Spleen (tissue), 11 donors: ENCODE measurements around the gene DPYSL3. TPM values are rescaled to one million over a fixed set of nuclear protein-coding genes. Genes with fewer than 3 reads are reported as not detected.

Source experiments
- DNase-seq: peaks from one replicate; pipeline ENCODE4 v3.0.0-alpha.2; 2020
- H3K27ac ChIP-seq, 8 donors: fragments of 200-600 bp; sonication (generic) in 7 of 8; 1 replicate in 4 of 8; 2 replicates in 4 of 8; pipeline versions ENCODE4 v1.5.0 to v1.8.0; 2016 to 2021; ENCODE audit warnings: inconsistent platforms in 4 of 8, mild to moderate bottlenecking in 4 of 8, moderate library complexity in 1 of 8
- H3K27me3 ChIP-seq, 7 donors: fragments of 200-600 bp; sonication (generic) in 6 of 7; replicated peaks in 1 of 7; 1 replicate in 4 of 7; 2 replicates in 3 of 7; pipeline versions ENCODE4 v1.5.0 to v1.8.0; 2016 to 2021; ENCODE audit warnings: inconsistent platforms in 3 of 7, mild to moderate bottlenecking in 1 of 7
- H3K36me3 ChIP-seq, 6 donors: fragments of 200-600 bp; sonication (generic) in 5 of 6; 1 replicate in 4 of 6; 2 replicates in 2 of 6; pipeline versions ENCODE4 v1.5.0 to v1.8.0; 2016 to 2021; ENCODE audit warnings: inconsistent platforms in 2 of 6
- H3K4me1 ChIP-seq, 6 donors: fragments of 200-600 bp; sonication (generic) in 5 of 6; 1 replicate in 3 of 6; 2 replicates in 3 of 6; pipeline versions ENCODE4 v1.5.0 to v1.8.0; 2016 to 2021; ENCODE audit warnings: inconsistent platforms in 3 of 6
- H3K4me3 ChIP-seq, 8 donors: fragments of 200-600 bp; sonication (generic) in 7 of 8; 1 replicate in 4 of 8; 2 replicates in 4 of 8; pipeline versions ENCODE4 v1.5.0 to v1.8.0; 2016 to 2021; ENCODE audit warnings: inconsistent platforms in 4 of 8, mild to moderate bottlenecking in 4 of 8, moderate library complexity in 2 of 8
- H3K9me3 ChIP-seq, 8 donors: fragments of 200-600 bp; sonication (generic) in 7 of 8; 1 replicate in 4 of 8; 2 replicates in 4 of 8; pipeline versions ENCODE4 v1.5.0 to v1.8.0; 2016 to 2021; ENCODE audit warnings: inconsistent platforms in 4 of 8
- POLR2A ChIP-seq, 3 donors: fragments of 450-650 bp; IDR thresholded peaks; one replicate each; pipeline ENCODE4 v1.5.1; 2017; ENCODE audit warnings: antibody characterized with exemption in 3 of 3, mild to moderate bottlenecking in 1 of 3
- POLR2AphosphoS5 ChIP-seq, 3 donors: sonication (generic); formaldehyde crosslinking; IDR thresholded peaks; one replicate each; pipeline ENCODE4 v1.5.1; 2017; ENCODE audit warnings: antibody characterized with exemption in 3 of 3
- WGBS, 5 donors: extraction: QIAGEN DNeasy Blood & Tissue Kit in 3 of 5; methylation state at CpG; one replicate each; pipeline versions ENCODE4 v1.1.5 to v1.1.7; 2013 to 2018; 5-methylcytosine and 5-hydroxymethylcytosine counted together
- intact Hi-C: fragments of 100-400 bp; cut with DNase I; formaldehyde crosslinking; loops from one replicate; pipeline ENCODE4 v1.15.0; 2023; ENCODE audit warnings: low total_unique reads
- polyA plus RNA-seq, 3 donors: library from polyadenylated mRNA; stranded (reverse); fragments of 200-250 nt; gene quantifications; one replicate each; pipeline ENCODE4 v1.2.1, GENCODE V29; 2013
- total RNA-seq, 7 donors: library from RNA; depleted of rRNA in 3 of 7; stranded (reverse); fragments of >200 nt in 3 of 7; fragmentation: NEBNext Ultra II Directional in 4 of 7; extraction: Animal tissue kit (Norgen Biotek cat#: 25700) in 4 of 7; gene quantifications; one replicate each; pipeline versions ENCODE4 v1.1.0 to v1.2.1, GENCODE V29; 2016 to 2021
- TF ChIP-seq, protein P1 (sequence below), 11 experiments: fragments of 200-600 bp in 7 of 11; fragments of 450-650 bp in 4 of 11; sonication (generic) in 4 of 11; IDR thresholded peaks in 8 of 11; conservative IDR thresholded peaks in 3 of 11; 1 replicate in 7 of 11; 2 replicates in 4 of 11; pipeline versions ENCODE4 v1.4.0 to v1.8.0; 2016 to 2021; ENCODE audit warnings: antibody characterized with exemption in 11 of 11, inconsistent platforms in 4 of 11, mild to moderate bottlenecking in 1 of 11
- donor health status: healthy with polysubstance abuse.
- donor health status: DM: no; HTN: no; CAD: no; lungs with moderate emphysema.
- donor health status: DM: no; HTN: no; CAD: no.
- donor health status: Bipolar disorder and iron deficiency.
- donor health status: healthy.
- donor health status: DM: no; HTN: no; CAD: no.
- donor health status: DM: yes; HTN: yes; CAD: no.

The DPYSL3 gene
- total and polyA plus RNA-seq, 10 donors = 10.0 to 58.2 (median 40.4) TPM

DNA sequence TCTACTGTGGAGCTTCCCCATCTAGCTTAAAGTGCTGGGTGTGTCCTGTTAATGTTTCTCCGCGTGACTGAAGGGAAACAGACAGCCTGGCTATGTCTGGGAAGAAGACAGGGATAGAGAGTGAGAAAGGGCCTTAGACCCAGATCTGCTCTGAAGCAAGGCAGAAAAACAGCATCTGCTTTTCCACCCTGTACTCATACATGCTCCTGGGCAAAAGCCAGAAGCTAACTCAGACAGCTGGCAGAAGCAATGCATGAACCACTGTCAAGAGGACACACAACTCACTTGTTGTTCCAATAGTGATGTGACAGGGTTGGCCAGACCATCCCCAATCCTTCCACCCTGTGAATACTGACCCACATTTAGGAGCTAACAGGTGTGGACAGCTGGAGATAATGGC lies 63.3 kb downstream of the DPYSL3 start:
- 58 to 92% (median 72%) methylated on average over 2 of the region's 2 CpGs for WGBS, 5 donors
- no peak overlapping the region for H3K27ac ChIP-seq
- H3K27me3 ChIP-seq = peaks cover 0 to 6% (median 0%) of the 10 kb centered on the region in 7 donors
- no peak for DNase-seq
- no peaks in the 10 kb centered on the region for H3K4me1 ChIP-seq
- H3K9me3 ChIP-seq = no peaks in the 10 kb centered on the region
- TF ChIP-seq POLR2A (IDR thresholded peaks at IDR 0.05) = no peak
- TF ChIP-seq POLR2AphosphoS5 (IDR thresholded peaks at IDR 0.05) = no peak
- TF ChIP-seq, protein P1, sequence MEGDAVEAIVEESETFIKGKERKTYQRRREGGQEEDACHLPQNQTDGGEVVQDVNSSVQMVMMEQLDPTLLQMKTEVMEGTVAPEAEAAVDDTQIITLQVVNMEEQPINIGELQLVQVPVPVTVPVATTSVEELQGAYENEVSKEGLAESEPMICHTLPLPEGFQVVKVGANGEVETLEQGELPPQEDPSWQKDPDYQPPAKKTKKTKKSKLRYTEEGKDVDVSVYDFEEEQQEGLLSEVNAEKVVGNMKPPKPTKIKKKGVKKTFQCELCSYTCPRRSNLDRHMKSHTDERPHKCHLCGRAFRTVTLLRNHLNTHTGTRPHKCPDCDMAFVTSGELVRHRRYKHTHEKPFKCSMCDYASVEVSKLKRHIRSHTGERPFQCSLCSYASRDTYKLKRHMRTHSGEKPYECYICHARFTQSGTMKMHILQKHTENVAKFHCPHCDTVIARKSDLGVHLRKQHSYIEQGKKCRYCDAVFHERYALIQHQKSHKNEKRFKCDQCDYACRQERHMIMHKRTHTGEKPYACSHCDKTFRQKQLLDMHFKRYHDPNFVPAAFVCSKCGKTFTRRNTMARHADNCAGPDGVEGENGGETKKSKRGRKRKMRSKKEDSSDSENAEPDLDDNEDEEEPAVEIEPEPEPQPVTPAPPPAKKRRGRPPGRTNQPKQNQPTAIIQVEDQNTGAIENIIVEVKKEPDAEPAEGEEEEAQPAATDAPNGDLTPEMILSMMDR (IDR thresholded peaks at IDR 0.05 in 8 of 11, conservative IDR thresholded peaks at IDR 0.05 in 3 of 11) = no peak
- intact Hi-C loops = no loop called here
- H3K4me3 ChIP-seq = no peak overlapping the region
- no peaks in the 10 kb centered on the region for H3K36me3 ChIP-seq

DNA sequence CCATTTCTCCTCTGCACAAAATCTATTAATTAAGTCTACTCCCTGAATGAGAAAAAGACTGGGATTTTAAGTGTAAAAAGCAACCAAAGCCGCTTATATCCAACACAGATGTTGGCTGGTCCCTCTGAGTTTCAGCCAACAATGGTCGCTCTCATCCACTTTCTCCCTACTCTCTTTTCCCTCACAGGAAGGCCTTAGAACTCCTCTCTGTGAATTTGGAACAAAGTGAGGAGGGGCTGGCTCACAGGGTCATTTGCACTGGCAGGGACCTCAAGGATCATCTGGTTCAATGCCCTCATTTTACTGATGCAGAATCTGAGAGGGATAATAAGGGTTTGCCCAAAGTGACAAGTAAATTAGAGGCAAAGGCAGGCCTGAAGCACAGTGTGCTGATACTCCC lies 64.0 kb downstream of the DPYSL3 start:
- intact Hi-C loops = no loop called here
- no peaks in the 10 kb centered on the region for H3K4me1 ChIP-seq

GRCh38 chr5:147445090-147445489 lies 64.8 kb downstream of the DPYSL3 start:
- Histone ChIP-seq H3K4me3 (no peak overlapping the region), H3K36me3 (no peaks in the 10 kb centered on the region), H3K4me1 (no peaks in the 10 kb centered on the region), H3K27me3 (no peaks in the 10 kb centered on the region), H3K9me3 (no peaks in the 10 kb centered on the region), H3K27ac (no peak overlapping the region)
- DNase-seq = no peak
- TF ChIP-seq POLR2A (IDR thresholded peaks at IDR 0.05) (no peak), POLR2AphosphoS5 (IDR thresholded peaks at IDR 0.05) (no peak)
- TF ChIP-seq, protein P1 (IDR thresholded peaks at IDR 0.05 in 8 of 11, conservative IDR thresholded peaks at IDR 0.05 in 3 of 11) = no peak
- intact Hi-C loops = no loop called here

More for the DNA sequence above, 64.0 kb downstream of the DPYSL3 start:
- H3K36me3 ChIP-seq = no peaks in the 10 kb centered on the region
- WGBS, 5 donors = 88 to 94% (median 93%) methylated on average over 2 of the region's 2 CpGs
- no peak for TF ChIP-seq POLR2A (IDR thresholded peaks at IDR 0.05)
- no peak for TF ChIP-seq POLR2AphosphoS5 (IDR thresholded peaks at IDR 0.05)
- TF ChIP-seq, protein P1 (IDR thresholded peaks at IDR 0.05 in 8 of 11, conservative IDR thresholded peaks at IDR 0.05 in 3 of 11) = no peak
- H3K9me3 ChIP-seq = no peaks in the 10 kb centered on the region
- no peaks in the 10 kb centered on the region for H3K27me3 ChIP-seq
- DNase-seq = no peak
- H3K4me3 ChIP-seq = no peak overlapping the region
- H3K27ac ChIP-seq = no peak overlapping the region

DNA sequence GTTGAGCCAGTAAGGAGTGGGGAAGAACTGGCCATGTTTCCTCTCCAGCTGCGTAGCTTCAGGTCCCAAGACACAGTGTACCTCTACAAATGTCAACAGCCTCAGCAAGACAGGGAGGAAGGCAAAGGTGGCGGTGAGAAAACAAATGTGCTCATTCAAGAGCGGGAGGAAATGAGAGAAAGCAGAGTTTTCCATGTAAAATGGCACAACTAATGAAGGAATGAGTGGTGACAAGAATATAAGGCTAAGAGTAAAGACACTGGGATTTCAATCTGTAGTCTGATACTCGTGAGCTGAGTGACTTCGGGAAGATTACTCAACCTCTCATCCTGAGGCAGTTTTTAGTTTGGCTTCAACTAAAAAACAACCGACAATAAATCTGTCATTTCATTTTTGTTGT lies 67.6 kb downstream of the DPYSL3 start:
- no peak overlapping the region for H3K27ac ChIP-seq
- H3K9me3 ChIP-seq = no peaks in the 10 kb centered on the region
- DNase-seq = no peak
- no peak overlapping the region for H3K4me3 ChIP-seq
- intact Hi-C loops = no loop called here
- 73 to 90% (median 81%) methylated on average over 6 of the region's 6 CpGs for WGBS, 5 donors
- TF ChIP-seq POLR2A (IDR thresholded peaks at IDR 0.05) = no peak
- TF ChIP-seq, protein P1 (IDR thresholded peaks at IDR 0.05 in 8 of 11, conservative IDR thresholded peaks at IDR 0.05 in 3 of 11) = no peak
- peaks cover 0 to 11% (median 3%) of the 10 kb centered on the region in 6 donors for H3K4me1 ChIP-seq
- no peaks in the 10 kb centered on the region for H3K27me3 ChIP-seq
- no peaks in the 10 kb centered on the region for H3K36me3 ChIP-seq
